K562 (cell line): ENCODE measurements around the gene KCNAB1. TPM values are rescaled to one million over a fixed set of nuclear protein-coding genes. Genes with fewer than 3 reads are reported as not detected.

Experiments
- ATAC-seq: fragments of 200-7000 bp; cut with Tn5 transposase; 3 replicates; pipeline ENCODE4 v1.9.1; 2020; ENCODE audit warnings: moderate library complexity
- BruUV-seq: library from RNA; stranded (reverse); fragments of 400-500 nt; replicated peaks from 2 replicates; lab custom pipeline; 2021; lab: Mats Ljungman, UMichigan
- CTCF ChIA-PET: fragments of 300-600 bp; formaldehyde crosslinking; extraction: SDS; loops from one replicate; lab custom pipeline; 2021; ENCODE audit warnings: low intra/inter-chr PET ratio; lab: Yijun Ruan, JAX
- POLR2A ChIA-PET: fragments of 300-600, 350-650 bp; sonication (Branson Sonifier 250); formaldehyde crosslinking; extraction: SDS; loops from one replicate; lab custom pipeline; 2021; ENCODE audit warnings: antibody characterized with exemption, inconsistent platforms; lab: Yijun Ruan, JAX
- DNase-seq, 4 experiments: peaks; one replicate each; pipeline versions ENCODE4 v3.0.0 to v3.0.0-alpha.2; 2011 to 2018; ENCODE audit warnings: low spot score in 3 of 4, mixed read lengths in 3 of 4; ENCODE audit errors: extremely low read depth in 1 of 4
- FAIRE-seq: peaks from 2 replicates; lab custom pipeline; 2011; peaks lifted over from hg19 to GRCh38; lab: Jason Lieb, UNC
- H2AFZ ChIP-seq: 2 replicates; pipeline ENCODE4 v1.6.0; 2011; ENCODE audit warnings: low read depth, low read length, control low read depth, inconsistent platforms
- H3K27ac ChIP-seq: fragments of 200-600 bp; 3 replicates; pipeline ENCODE4 v1.8.0; 2011; ENCODE audit warnings: low read depth, mild to moderate bottlenecking, control low read depth, inconsistent platforms, low read length, moderate library complexity, mixed read lengths; ENCODE audit errors: extremely low read depth
- H3K27me3 ChIP-seq, 2 experiments: fragments of 300-600 bp in 1 of 2; 2 replicates in 1 of 2; 3 replicates in 1 of 2; pipeline versions ENCODE4 v1.6.0 to v1.8.0; 2011; ENCODE audit warnings: inconsistent platforms in 2 of 2, low read length in 2 of 2, mild to moderate bottlenecking in 1 of 2, mixed read lengths in 1 of 2, moderate library complexity in 1 of 2; ENCODE audit not compliant: control insufficient read depth in 2 of 2, insufficient read depth in 2 of 2
- H3K36me3 ChIP-seq: fragments of 300-600 bp; 3 replicates; pipeline ENCODE4 v1.8.0; 2011; ENCODE audit warnings: mild to moderate bottlenecking, low read length, inconsistent platforms; ENCODE audit not compliant: control insufficient read depth, insufficient read depth
- H3K4me1 ChIP-seq, 2 experiments: fragments of 200-600 bp in 1 of 2; replicated peaks in 1 of 2; 2 replicates in 1 of 2; 3 replicates in 1 of 2; pipeline versions ENCODE4 v1.5.1 to v1.8.0; 2011; ENCODE audit warnings: inconsistent platforms in 2 of 2, low read length in 2 of 2, mild to moderate bottlenecking in 1 of 2, mixed read lengths in 1 of 2, moderate library complexity in 1 of 2; ENCODE audit not compliant: control insufficient read depth in 2 of 2, insufficient read depth in 2 of 2
- H3K4me2 ChIP-seq: 2 replicates; pipeline ENCODE4 v1.6.1; 2011; ENCODE audit warnings: low read length, control low read depth, inconsistent platforms, mixed read lengths; ENCODE audit not compliant: insufficient read depth
- H3K4me3 ChIP-seq: fragments of 200-600 bp; sonication (generic), shearing (Covaris generic); 2 replicates; pipeline ENCODE4 v1.5.1; 2016; ENCODE audit warnings: control low read depth, inconsistent platforms
- H3K79me2 ChIP-seq: fragments of 200-600 bp; 3 replicates; pipeline ENCODE4 v1.8.0; 2011; ENCODE audit warnings: low read length, inconsistent platforms; ENCODE audit not compliant: control insufficient read depth, insufficient read depth
- H3K9ac ChIP-seq, 2 experiments: 2 replicates each; pipeline versions ENCODE4 v1.6.0 to v1.6.1; 2011; ENCODE audit warnings: low read depth in 2 of 2, low read length in 2 of 2, control low read depth in 1 of 2, inconsistent platforms in 1 of 2, mild to moderate bottlenecking in 1 of 2, mixed read lengths in 1 of 2; ENCODE audit not compliant: insufficient read depth in 1 of 2
- H3K9me1 ChIP-seq: one replicate; pipeline ENCODE4 v1.6.0; 2011; ENCODE audit warnings: inconsistent platforms, mild to moderate bottlenecking, low read length, moderate library complexity; ENCODE audit not compliant: control insufficient read depth, insufficient read depth
- H3K9me3 ChIP-seq: replicated peaks from 2 replicates; pipeline ENCODE4 v1.5.1; 2011; ENCODE audit warnings: low read depth, low read length, inconsistent platforms; ENCODE audit not compliant: control insufficient read depth, insufficient read depth
- H4K20me1 ChIP-seq: replicated peaks from 2 replicates; pipeline ENCODE4 v1.6.1; 2011; ENCODE audit warnings: low read length, inconsistent platforms, mixed read lengths; ENCODE audit not compliant: control insufficient read depth, insufficient read depth
- GABPB1 ChIP-seq: sonication (generic); formaldehyde crosslinking; IDR thresholded peaks from 2 replicates; pipeline ENCODE4 v1.8.0; 2022; ENCODE audit warnings: mild to moderate bottlenecking, missing genetic modification reagents
- GATA2 ChIP-seq: sonication (generic); formaldehyde crosslinking; IDR thresholded peaks from 2 replicates; pipeline ENCODE4 v1.4.0; 2020; ENCODE audit warnings: mild to moderate bottlenecking, missing genetic modification reagents
- HNRNPLL ChIP-seq: fragments of 200-400 bp; formaldehyde crosslinking; IDR thresholded peaks from 2 replicates; pipeline ENCODE4 v1.6.1; 2017; ENCODE audit warnings: low read length, low read depth, mild to moderate bottlenecking; ENCODE audit not compliant: poor library complexity, severe bottlenecking
- JUND ChIP-seq, 2 experiments: IDR thresholded peaks; 2 replicates in 1 of 2; 3 replicates in 1 of 2; pipeline ENCODE4 v1.6.1; 2011; ENCODE audit warnings: borderline replicate concordance in 2 of 2, low read depth in 2 of 2, low read length in 2 of 2, improper control_type of control experiment in 1 of 2, missing biosample characterization in 1 of 2, missing genetic modification characterization in 1 of 2, missing genetic modification reagents in 1 of 2
- MXD1 ChIP-seq: fragments of 250-450 bp; sonication (Bioruptor Pico); IDR thresholded peaks from 2 replicates; pipeline ENCODE4 v1.8.0; 2021; ENCODE audit warnings: borderline replicate concordance, mild to moderate bottlenecking, moderate library complexity; ENCODE audit not compliant: poor library complexity, severe bottlenecking
- NR1H2 ChIP-seq: sonication (generic); formaldehyde crosslinking; IDR thresholded peaks from 2 replicates; pipeline ENCODE4 v1.4.0; 2020; ENCODE audit warnings: mild to moderate bottlenecking, missing genetic modification reagents
- PCBP1 ChIP-seq: fragments of 200-400 bp; formaldehyde crosslinking; IDR thresholded peaks from 2 replicates; pipeline ENCODE4 v1.6.1; 2018; ENCODE audit warnings: mild to moderate bottlenecking, low read depth, low read length; ENCODE audit not compliant: poor library complexity, severe bottlenecking
- RUNX1 ChIP-seq: sonication (generic); IDR thresholded peaks from 2 replicates; pipeline ENCODE4 v1.6.1; 2016; ENCODE audit warnings: antibody characterized with exemption, low read depth
- ZNF217 ChIP-seq: sonication (generic); formaldehyde crosslinking; IDR thresholded peaks from 2 replicates; pipeline ENCODE4 v1.8.0; 2022; ENCODE audit warnings: mild to moderate bottlenecking, missing genetic modification reagents
- ZNF354B ChIP-seq: fragments of 250-450 bp; sonication (Bioruptor Pico); IDR thresholded peaks from 2 replicates; pipeline ENCODE4 v1.4.0; 2020
- WGBS: fragments of 100-300 bp; shearing (Covaris generic); methylation state at CpG from one replicate; pipeline ENCODE4 v1.1.6; 2016; ENCODE audit warnings: low coverage, mixed read lengths; ENCODE audit not compliant: insufficient coverage; ENCODE audit errors: missing lambda C conversion rate; 5-methylcytosine and 5-hydroxymethylcytosine counted together
- in situ Hi-C: fragments of 300-500 bp; cut with MboI; formaldehyde crosslinking; loops from 4 replicates; pipeline ENCODE4 v1.15.0; 2018; ENCODE audit warnings: inconsistent platforms, mixed read lengths
- intact Hi-C: fragments of 100-400 bp; cut with micrococcal nuclease; formaldehyde crosslinking; loops from 2 replicates; pipeline ENCODE4 v1.14.2; 2022
- polyA plus RNA-seq, 8 experiments: library from polyadenylated mRNA; depleted of rRNA in 4 of 8; stranded (reverse) in 5 of 8; unstranded in 3 of 8; fragments of >200 nt; fragmentation: Nextera tagmentation in 2 of 8; fragmentation: Illumina TruSeq in 1 of 8; extraction: Ambion mirVana in 2 of 8; extraction: Trizol in 1 of 8; gene quantifications; 2 replicates each; pipeline versions ENCODE4 v1.2.1 to v1.2.3, GENCODE V29; 2011 to 2014; ENCODE audit warnings: inconsistent platforms in 1 of 8, missing spikeins in 1 of 8
- total RNA-seq, 7 experiments: library from RNA; depleted of rRNA in 6 of 7; stranded (reverse); fragments of >200 nt in 6 of 7; fragmentation: Illumina TruSeq in 2 of 7; extraction: Trizol in 2 of 7; gene quantifications; 2 replicates each; pipeline versions ENCODE4 v1.2.1 to v1.2.3, GENCODE V29; 2011 to 2021; ENCODE audit warnings: low replicate concordance in 1 of 7

The KCNAB1 gene
- total and polyA plus RNA-seq, 9 of the 15 experiments (the other 6 are each of a cell fraction or from before 2014, with no cell fraction given): 0.14 to 1.2 (median 0.51) TPM

- TF ChIP-seq RUNX1 (no peak), GABPB1 (no peak), JUND (IDR thresholded peaks at IDR 0.05; ENCODE audit: borderline replicate concordance, low read depth, low read length) (no peak), JUND (tag; IDR thresholded peaks at IDR 0.05; ENCODE audit: borderline replicate concordance, low read depth, low read length) (no peak), ZNF217 (CRISPR knock-in tag) (no peak), ZNF354B (CRISPR knock-in tag) (no peak)
Observed at GRCh38 chr3:156431334-156432124, 311.2 kb downstream of the KCNAB1 start (continued).

- Histone ChIP-seq H3K27ac (no peak overlapping the region), H3K36me3 (no peaks in the 10 kb centered on the region), H3K27me3 (peaks cover 2 to 12% of the 10 kb centered on the region in 2 experiments; a peak in 3 of 5 replicates), H3K79me2 (no peaks in the 10 kb centered on the region), H3K4me3 (no peak overlapping the region), H3K9me3 (no peaks in the 10 kb centered on the region), H3K4me2 (no peak overlapping the region), H3K9ac (no peak overlapping the region), H4K20me1 (no peaks in the 10 kb centered on the region), H3K9me1 (no peaks in the 10 kb centered on the region), H3K4me1 (no peaks in the 10 kb centered on the region), H2AFZ (no peak overlapping the region)
- POLR2A ChIA-PET: interaction anchor here (0.6 to 1.4 kb wide), 4 partner anchors 10 to 102 kb away, joined by 3 to 5 read pairs (median 3); no protein-coding TSS in a partner anchor
- CTCF ChIA-PET: no interaction called here
- in situ Hi-C loops: no loop called here
- FAIRE-seq (no peak), DNase-seq (no peak), ATAC-seq (no peak)
- no TSS peak for BruUV-seq
- 0% methylated on average over 2 of the region's 2 CpGs for WGBS
- intact Hi-C loops: no loop called here
- TF ChIP-seq NR1H2 (CRISPR knock-in tag) (no peak), PCBP1 (no peak), MXD1 (no peak), HNRNPLL (no peak), GATA2 (CRISPR knock-in tag) (no peak)
Observed at GRCh38 chr3:156432563-156432962, 312.2 kb downstream of the KCNAB1 start.
